GM13976 (cell line): ENCODE measurements around the gene RETREG2.

Source experiments
- DNase-seq: peaks from one replicate; pipeline ENCODE4 v3.0.0; 2012; ENCODE audit warnings: low spot score
- in situ Hi-C: fragments of 300-500 bp; cut with MboI; formaldehyde crosslinking; loops from one replicate; pipeline ENCODE4 v1.12.0; 2022; ENCODE audit warnings: low sequenced_read_pairs, mixed read lengths, inconsistent platforms; ENCODE audit not compliant: unreplicated experiment
- TF ChIP-seq, protein P1 (sequence below): IDR thresholded peaks from 2 replicates; pipeline ENCODE4 v1.5.1; 2012; ENCODE audit warnings: borderline replicate concordance, mild to moderate bottlenecking; ENCODE audit not compliant: insufficient read depth; ENCODE audit errors: extremely low read depth, missing control alignments, control extremely low read depth

The RETREG2 gene

DNA sequence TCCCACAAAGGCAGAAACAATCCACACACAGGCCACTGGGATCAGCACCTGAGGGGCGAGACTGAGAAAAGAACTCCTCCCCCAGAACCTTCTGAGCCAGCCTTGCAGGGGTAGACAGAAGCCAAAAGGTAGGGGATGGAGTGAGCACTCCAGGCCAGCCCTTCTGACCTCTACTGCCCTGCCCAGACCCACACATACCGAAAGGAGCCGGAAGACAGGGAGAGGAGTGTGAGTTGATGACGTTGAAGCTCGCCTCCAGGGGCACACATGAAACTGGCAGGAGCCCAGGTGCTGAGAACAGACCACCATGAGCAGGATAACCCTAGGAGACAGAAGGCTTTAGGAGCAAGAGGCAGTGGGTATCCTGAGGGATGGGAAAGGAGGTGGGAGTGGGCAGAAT lies 10.1 kb upstream of the RETREG2 start:
- no peak for DNase-seq
- TF ChIP-seq, protein P1, sequence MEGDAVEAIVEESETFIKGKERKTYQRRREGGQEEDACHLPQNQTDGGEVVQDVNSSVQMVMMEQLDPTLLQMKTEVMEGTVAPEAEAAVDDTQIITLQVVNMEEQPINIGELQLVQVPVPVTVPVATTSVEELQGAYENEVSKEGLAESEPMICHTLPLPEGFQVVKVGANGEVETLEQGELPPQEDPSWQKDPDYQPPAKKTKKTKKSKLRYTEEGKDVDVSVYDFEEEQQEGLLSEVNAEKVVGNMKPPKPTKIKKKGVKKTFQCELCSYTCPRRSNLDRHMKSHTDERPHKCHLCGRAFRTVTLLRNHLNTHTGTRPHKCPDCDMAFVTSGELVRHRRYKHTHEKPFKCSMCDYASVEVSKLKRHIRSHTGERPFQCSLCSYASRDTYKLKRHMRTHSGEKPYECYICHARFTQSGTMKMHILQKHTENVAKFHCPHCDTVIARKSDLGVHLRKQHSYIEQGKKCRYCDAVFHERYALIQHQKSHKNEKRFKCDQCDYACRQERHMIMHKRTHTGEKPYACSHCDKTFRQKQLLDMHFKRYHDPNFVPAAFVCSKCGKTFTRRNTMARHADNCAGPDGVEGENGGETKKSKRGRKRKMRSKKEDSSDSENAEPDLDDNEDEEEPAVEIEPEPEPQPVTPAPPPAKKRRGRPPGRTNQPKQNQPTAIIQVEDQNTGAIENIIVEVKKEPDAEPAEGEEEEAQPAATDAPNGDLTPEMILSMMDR: no peak
- in situ Hi-C loops: loop anchor here (25.0 kb wide), 1 partner anchor 119 kb away; the partner anchor contains the start of gene DNAJB2

DNA sequence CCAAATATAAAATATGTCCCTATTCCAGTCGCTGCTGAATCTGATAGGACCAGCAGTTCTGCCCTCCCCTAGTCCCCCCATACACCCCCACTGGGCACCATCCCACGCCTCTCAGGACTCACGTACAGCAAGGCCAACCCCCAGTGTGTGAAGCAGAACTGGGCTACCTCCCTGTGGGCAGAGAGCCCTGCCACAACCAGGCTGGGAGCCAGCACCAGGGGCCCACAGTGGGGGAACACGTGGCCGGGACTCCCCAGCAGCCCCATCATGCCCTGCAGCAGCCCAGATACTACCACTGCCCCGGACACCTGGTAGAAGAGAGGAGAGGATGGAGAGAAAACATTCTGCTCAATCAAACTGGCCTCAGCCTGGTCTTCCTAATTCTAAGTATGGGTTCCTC lies 9.5 kb upstream of the RETREG2 start:
- DNase-seq: no peak
- in situ Hi-C loops: loop anchor here (25.0 kb wide), 1 partner anchor 119 kb away; the partner anchor contains the start of gene DNAJB2
- TF ChIP-seq, protein P1: no peak

DNA sequence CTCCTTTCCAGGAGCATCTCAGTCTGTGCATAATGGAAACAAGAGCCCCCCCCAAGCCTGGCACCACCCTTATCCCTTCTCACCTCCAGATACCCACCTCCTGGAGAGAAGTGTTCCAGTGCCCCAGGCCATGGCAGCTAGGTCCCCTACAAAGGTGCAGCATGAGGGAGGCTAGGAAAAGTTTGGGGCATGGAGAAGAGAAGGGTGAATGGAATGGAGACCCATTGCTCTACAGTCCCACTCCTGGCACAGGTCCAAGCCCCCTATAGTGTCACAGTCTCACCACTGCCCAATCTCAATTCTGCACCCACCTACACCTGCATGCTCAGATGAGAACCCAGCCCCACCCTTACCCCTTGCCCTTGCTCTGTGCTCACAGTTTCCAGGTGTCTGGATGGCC lies 9.1 kb upstream of the RETREG2 start:
- TF ChIP-seq, protein P1: no peak
- no peak for DNase-seq
- in situ Hi-C loops: loop anchor here (25.0 kb wide), 1 partner anchor 118 kb away; the partner anchor contains the start of gene DNAJB2

DNA sequence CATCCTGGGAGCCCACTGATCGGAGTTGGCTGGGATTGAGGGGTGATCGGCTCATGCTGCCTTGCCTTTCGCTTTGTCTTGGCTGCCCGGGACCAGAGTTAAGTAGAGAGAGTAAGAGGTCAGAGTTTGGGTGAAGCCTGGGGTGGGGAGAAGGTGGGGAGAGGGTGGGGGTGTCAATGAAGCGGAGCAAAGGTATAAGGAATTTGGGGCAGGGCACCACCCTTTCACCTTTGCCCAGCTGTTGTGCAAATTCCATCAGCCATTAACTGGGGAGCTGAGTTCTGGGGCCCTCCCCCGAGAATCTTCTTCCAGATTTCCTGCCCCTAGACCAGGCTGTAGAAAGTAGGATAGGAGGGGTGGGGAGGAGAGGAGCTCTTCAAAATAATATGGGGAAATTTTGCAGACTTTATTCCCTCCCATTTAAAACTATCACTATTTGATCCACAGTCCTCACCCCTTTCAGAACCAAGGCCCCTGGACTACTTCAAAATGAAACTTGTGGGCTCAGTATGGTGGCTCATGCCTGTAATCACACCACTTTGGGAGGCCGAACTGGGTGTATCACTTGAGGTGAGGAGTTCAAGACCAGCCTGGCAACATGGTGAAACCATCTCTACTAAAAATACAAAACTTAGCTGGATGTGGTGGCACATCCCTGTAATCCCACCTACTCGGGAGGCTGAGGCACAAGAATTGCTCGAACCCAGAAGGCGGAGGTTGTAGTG lies 8.0 kb upstream of the RETREG2 start, which contains the start of gene SLC23A3:
Gene SLC23A3, minus strand, starts transcription at position 100 of the 725 bp plus-strand sequence. Its CDS starts 45 bp downstream, at position 55.
- in situ Hi-C loops: loop anchor here (25.0 kb wide), 1 partner anchor 117 kb away; the partner anchor contains the start of gene DNAJB2
- DNase-seq: no peak
- TF ChIP-seq, protein P1: no peak

DNA sequence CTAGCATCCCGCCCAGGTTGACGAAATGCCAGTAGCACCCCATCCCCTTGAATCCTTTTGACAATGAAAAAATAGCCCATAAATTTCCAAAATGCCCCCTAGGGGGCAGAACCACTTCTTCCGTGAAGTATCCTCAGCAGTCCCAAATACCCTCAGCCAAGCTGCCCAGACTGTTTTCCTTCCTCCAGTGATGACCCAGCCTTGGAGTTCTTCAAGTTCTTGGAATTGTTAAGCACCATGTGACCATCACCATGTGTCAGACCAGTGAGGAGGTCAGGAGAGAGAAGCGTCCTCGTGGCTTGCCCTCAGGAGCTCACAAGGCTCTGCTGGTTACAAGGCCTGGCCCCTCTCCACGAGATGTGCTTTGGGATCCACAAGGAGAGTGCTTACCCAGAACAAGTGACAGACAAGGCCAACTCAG lies 6.8 kb upstream of the RETREG2 start:
- TF ChIP-seq, protein P1: peak; percentile 40
- in situ Hi-C loops: loop anchor here (25.0 kb wide), 1 partner anchor 116 kb away; the partner anchor contains the start of gene DNAJB2
- peak; percentile 55 for DNase-seq

DNA sequence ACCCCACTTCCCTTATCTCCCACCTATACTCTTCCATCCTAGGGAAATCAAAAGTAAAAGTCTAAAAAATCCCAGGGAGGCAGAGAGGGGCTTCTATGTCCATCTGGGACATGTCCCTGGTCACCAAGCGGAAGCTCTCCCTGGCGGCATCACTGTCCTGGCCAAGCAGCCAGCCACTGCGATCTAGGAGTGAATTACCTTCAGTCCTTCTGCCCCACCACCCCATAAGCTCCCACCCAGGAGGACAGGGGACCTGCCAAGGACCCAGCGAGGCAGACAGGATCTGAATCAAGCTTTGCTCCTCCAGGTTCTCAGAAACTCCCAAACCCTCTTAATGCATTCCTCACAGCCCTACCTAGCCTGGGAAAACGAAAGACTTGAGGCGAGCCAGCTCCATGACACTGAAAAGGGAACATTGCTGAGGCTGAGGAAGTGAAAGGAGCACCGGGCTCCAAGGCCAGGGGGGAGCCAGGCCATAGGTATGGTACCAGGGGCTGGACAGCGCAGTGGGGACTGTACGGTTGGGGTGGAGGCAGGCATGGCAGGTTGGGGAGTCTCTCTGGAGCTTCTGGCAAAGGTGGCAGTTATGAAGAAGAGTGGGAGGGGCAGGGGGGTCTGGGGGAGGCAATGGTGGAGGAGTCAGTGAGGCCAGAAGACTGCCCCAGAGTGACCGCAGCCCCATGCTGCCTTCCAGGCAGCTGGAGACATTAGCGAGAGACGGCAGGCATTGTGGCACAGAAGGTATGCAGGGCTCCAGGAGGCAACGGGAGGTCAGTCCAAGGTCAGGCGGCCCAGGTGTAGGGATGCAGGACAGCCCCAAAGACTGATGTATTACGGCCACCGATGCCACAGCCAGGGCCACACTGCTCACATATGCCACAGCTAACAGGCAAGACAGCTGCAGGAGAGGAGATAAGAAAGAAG lies 5.6 kb upstream of the RETREG2 start:
- DNase-seq: no peak
- TF ChIP-seq, protein P1: no peak
- in situ Hi-C loops: loop anchor here (25.0 kb wide), 1 partner anchor 115 kb away; the partner anchor contains the start of gene DNAJB2
